Stimulated activated CD4-positive, alpha-beta T cell treated with anti-CD3 and anti-CD28 coated beads, Interleukin-2, amount 100 ng/mL, for 24 hours (primary cell): ENCODE results near the gene HEMGN.
A peak's percentile ranks its signal among the peaks of the same experiment; 100 is the strongest.
"Not testable (repeated sequence)": the region's sequence is repeated elsewhere in the genome, so short reads cannot be mapped to it uniquely, and the experiment has no call there.

Experiments used
- DNase-seq, 2 donors: peaks; one replicate each; pipeline ENCODE4 v3.0.0-alpha.2; 2020

HEMGN gene

GRCh38 chr9:97938081-97938644 lies at the start of gene HEMGN:
HEMGN (minus strand) TSS chr9:97938172; CDS start chr9:97938136, 36 bp downstream.
- DNase-seq: peak in 1 of 2 donors; percentile 10

GRCh38 chr9:97987487-97987886 lies 49.5 kb upstream of the HEMGN start:
- no peak for DNase-seq

GRCh38 chr9:97985058-97985861 lies 47.3 kb upstream of the HEMGN start:
- DNase-seq: peak; percentile 59 to 61

- peak; percentile 82 to 84 for DNase-seq
Observed at GRCh38 chr9:97984188-97985057, 46.5 kb upstream of the HEMGN start.

- peak; percentile 55 to 70 for DNase-seq
Observed at GRCh38 chr9:97983589-97984187, 45.7 kb upstream of the HEMGN start.

GRCh38 chr9:97982683-97983588 lies 45.0 kb upstream of the HEMGN start, which contains the start of gene ANP32B:
ANP32B (plus strand) TSS chr9:97983341; CDS start chr9:97983556, 215 bp downstream.
- peak; percentile 95 to 97 for DNase-seq

- no peak for DNase-seq
Observed at GRCh38 chr9:97981846-97982682, 44.1 kb upstream of the HEMGN start.

- DNase-seq: no peak
Observed at GRCh38 chr9:97980918-97981845, 43.2 kb upstream of the HEMGN start.

- DNase-seq: no peak
Observed at GRCh38 chr9:97980479-97980803, 42.5 kb upstream of the HEMGN start.

- no peak for DNase-seq
Observed at GRCh38 chr9:97979788-97980478, 42.0 kb upstream of the HEMGN start.

- DNase-seq: no peak
Observed at GRCh38 chr9:97978371-97979130, 40.6 kb upstream of the HEMGN start.

GRCh38 chr9:97976633-97977032 lies 38.7 kb upstream of the HEMGN start:
- not testable (repeated sequence) for DNase-seq

GRCh38 chr9:97975376-97975775 lies 37.4 kb upstream of the HEMGN start:
- no peak for DNase-seq

- DNase-seq: no peak
Observed at GRCh38 chr9:97972753-97973152, 34.8 kb upstream of the HEMGN start.

GRCh38 chr9:97970165-97970564 lies 32.2 kb upstream of the HEMGN start:
- no peak for DNase-seq

- DNase-seq: no peak
Observed at GRCh38 chr9:97969014-97969413, 31.0 kb upstream of the HEMGN start.

- DNase-seq: no peak
Observed at GRCh38 chr9:97966493-97966892, 28.5 kb upstream of the HEMGN start.

GRCh38 chr9:97964901-97965300 lies 26.9 kb upstream of the HEMGN start:
- no peak for DNase-seq
